Measurements from ENCODE around the gene MKX.

MKX gene

GRCh38 chr10:27643301-27643700, 102.3 kb downstream of the MKX start:
- DNase-seq = no peak

- no peak for DNase-seq
Observed at GRCh38 chr10:27642023-27642589, 103.5 kb downstream of the MKX start.

- DNase-seq = no peak
Observed at GRCh38 chr10:27638071-27638750, 107.4 kb downstream of the MKX start.

GRCh38 chr10:27637601-27638000, 108.0 kb downstream of the MKX start:
- DNase-seq = no peak

- DNase-seq = no peak
Observed at GRCh38 chr10:27636816-27637215, 108.8 kb downstream of the MKX start.

GRCh38 chr10:27635699-27636270, 109.8 kb downstream of the MKX start:
- no peak for DNase-seq

- DNase-seq = no peak
Observed at GRCh38 chr10:27635290-27635689, 110.3 kb downstream of the MKX start.

- no peak for DNase-seq
Observed at GRCh38 chr10:27628621-27629020, 117.0 kb downstream of the MKX start.

GRCh38 chr10:27626890-27627289, 118.7 kb downstream of the MKX start:
- DNase-seq = no peak

- no peak for DNase-seq
Observed at GRCh38 chr10:27625452-27626211, 120.0 kb downstream of the MKX start.

- no peak for DNase-seq
Observed at GRCh38 chr10:27624941-27625340, 120.7 kb downstream of the MKX start.
